T-helper 22 cell (primary cell): ENCODE measurements around the gene PHPT1.
"Not testable (repeated sequence)": the region's sequence is repeated elsewhere in the genome, so short reads cannot be mapped to it uniquely, and the experiment has no call there.

ENCODE experiments used
- DNase-seq: peaks from one replicate; pipeline ENCODE4 v3.0.0-alpha.2; 2020; ENCODE audit warnings: low read depth

Gene PHPT1

DNA sequence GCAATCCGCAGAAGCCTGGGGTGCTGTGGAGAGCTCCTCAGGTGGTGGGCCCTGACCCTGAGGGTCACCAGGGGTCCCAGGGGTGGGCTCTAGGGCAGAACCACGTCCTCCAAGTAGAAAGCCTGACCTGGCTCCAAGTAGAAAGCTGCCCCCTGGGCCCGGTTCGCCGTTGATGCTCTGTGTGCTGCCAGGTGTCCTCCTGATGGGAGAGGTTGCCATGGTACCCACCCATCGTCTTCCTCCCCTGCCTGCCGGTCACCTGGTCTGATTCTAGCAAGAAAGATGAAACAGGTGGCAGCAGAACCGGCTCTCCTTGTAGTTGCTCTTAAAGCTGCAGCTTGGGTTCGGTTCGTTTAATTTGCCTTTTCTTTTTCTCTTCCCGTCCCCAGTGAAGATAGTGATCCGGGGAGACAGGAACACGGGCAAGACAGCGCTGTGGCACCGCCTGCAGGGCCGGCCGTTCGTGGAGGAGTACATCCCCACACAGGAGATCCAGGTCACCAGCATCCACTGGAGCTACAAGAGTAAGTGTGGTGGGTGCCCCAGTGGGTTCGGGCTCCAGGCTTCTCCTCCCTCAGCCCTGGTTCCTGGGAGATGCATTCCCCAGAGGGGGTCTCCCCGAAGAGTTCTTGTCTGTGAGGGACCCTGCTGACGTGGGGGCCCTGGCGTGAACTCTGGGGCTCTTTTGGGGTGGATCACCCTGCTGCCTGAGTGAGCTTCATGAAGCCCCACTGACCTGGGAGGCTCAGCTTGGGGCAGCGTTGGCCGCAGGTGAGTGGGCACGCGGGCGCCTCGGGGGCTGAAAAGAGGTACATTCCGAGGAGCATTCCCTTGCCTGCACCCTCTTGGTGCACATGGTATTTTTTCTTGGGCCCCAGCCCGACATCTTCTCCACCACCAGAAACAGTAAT lies 25.8 kb upstream of the PHPT1 start:
- DNase-seq = no peak

- DNase-seq = no peak
These were observed 24.5 kb upstream of the PHPT1 start for GRCh38 chr9:136824496-136825225.

DNA sequence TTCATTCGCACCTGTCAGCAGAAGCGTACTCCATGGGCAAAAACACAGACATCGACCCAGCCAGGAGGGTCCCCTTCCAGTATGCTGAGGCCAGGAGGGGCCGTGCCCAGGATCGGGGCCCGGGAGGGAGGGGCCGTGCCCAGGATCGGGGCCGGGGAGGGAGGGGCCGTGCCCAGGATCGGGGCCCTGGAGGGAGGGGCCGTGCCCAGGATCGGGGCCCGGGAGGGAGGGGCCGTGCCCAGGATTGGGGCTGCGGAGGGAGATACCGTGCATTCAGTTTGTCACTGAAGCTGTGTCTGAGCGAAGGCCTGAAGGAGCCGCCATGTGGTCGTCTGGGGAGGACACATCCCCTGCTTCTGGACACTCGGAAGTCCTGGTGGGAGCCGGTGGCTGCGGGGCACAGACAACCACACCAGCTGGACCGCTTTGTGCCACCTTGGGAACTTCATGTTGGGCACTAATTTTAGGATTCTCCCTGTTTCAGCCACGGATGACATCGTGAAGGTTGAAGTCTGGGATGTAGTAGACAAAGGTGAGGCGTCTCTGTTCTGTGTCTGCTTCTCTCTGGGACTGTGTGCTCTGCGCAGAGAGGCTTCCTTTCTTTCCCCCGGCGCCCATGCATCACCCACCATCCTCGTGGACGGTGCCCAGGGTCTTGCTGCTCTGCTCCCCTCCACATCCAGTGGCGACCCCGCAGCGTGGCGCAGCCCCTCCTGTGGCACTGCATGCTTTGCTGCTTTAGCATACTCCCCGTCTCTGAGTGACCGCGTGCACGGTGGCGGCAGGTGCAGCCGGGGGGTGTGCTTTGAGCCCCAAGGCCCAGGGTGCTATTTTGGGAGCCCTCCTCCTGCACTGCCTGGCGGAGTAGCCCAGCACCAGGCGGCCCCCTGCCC lies 23.7 kb upstream of the PHPT1 start:
- DNase-seq = no peak

DNA sequence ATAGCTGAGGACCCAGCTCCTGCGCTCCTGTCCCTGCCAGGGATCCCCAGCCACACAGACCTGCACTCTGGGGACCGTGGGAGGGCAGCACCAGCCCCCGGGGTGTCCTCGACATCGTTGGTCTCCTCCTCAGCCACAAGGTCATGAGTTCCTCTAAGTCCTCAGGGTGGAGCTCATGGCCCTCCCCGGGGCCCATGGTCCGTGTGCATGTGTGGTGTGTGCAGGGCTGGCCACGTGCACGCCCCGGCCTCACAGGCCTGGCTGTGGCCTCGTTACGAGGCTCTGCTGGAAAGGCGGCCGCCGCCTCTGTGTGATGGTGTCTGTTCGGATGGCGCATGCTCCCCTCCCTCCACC lies 23.0 kb upstream of the PHPT1 start:
- DNase-seq = no peak

GRCh38 chr9:136826703-136827582 lies 22.3 kb upstream of the PHPT1 start:
- DNase-seq = no peak

DNA sequence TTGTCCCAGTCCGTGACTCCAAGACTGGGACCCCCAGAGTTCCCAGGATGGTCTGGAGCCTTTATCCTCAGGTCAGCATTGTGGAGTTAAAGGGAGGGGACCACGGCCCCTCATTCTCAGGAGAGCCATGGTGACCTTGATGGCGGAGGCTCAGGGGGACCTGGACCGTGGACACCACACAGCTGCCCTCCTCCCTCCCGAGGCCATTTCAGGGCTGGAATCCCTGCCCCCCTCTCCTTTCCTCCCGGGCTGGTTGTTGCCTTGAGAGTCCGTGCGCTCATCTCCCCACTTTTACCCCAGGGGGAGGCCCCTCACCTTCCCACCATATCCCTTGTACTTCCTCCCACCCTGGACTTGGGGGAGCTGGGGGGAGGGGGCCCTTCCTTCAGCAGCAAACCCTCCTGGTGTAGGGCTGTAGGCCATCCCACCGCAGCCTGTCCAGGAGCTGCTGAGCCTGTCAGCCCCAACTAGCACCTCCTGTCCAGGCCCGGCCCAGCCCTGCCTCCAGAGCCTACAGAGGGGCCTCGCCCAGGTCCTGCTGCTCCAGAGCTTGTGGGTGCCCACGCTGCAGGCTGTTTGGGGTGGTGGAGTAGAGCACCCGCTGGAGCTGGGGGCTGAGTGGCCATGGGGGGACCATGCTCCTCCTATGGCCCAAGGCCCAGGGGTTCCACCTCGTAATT lies 21.3 kb upstream of the PHPT1 start:
- no peak for DNase-seq

- no peak for DNase-seq
These were observed 20.6 kb upstream of the PHPT1 start for GRCh38 chr9:136828474-136829140.

GRCh38 chr9:136829412-136829811 lies 19.8 kb upstream of the PHPT1 start:
- DNase-seq = no peak

GRCh38 chr9:136829981-136830885 lies 19.0 kb upstream of the PHPT1 start:
- DNase-seq = no peak

GRCh38 chr9:136831002-136831719 lies 18.0 kb upstream of the PHPT1 start:
- no peak for DNase-seq

DNA sequence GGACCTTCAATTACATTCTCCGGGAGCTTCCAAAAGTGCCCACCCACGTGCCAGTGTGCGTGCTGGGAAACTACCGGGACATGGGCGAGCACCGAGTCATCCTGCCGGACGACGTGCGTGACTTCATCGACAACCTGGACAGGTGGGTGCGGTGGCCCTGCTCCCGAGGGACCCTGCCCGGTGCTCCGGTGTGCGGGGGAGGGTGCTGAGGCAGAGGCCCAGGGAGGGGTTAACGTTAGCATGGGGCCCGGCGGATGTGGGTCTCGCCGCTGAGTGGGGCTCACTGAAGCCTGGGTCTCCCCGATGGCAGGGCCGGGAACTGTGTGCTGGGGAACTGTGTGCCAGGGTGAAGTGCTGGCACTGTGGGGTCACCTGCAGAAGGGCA lies 17.5 kb upstream of the PHPT1 start:
- DNase-seq = no peak

GRCh38 chr9:136832581-136832980 lies 16.6 kb upstream of the PHPT1 start:
- DNase-seq = no peak

- not testable (repeated sequence) for DNase-seq
These were observed 15.7 kb upstream of the PHPT1 start for GRCh38 chr9:136833381-136834048.

- no peak for DNase-seq
These were observed 13.9 kb upstream of the PHPT1 start for GRCh38 chr9:136835162-136835931.

DNA sequence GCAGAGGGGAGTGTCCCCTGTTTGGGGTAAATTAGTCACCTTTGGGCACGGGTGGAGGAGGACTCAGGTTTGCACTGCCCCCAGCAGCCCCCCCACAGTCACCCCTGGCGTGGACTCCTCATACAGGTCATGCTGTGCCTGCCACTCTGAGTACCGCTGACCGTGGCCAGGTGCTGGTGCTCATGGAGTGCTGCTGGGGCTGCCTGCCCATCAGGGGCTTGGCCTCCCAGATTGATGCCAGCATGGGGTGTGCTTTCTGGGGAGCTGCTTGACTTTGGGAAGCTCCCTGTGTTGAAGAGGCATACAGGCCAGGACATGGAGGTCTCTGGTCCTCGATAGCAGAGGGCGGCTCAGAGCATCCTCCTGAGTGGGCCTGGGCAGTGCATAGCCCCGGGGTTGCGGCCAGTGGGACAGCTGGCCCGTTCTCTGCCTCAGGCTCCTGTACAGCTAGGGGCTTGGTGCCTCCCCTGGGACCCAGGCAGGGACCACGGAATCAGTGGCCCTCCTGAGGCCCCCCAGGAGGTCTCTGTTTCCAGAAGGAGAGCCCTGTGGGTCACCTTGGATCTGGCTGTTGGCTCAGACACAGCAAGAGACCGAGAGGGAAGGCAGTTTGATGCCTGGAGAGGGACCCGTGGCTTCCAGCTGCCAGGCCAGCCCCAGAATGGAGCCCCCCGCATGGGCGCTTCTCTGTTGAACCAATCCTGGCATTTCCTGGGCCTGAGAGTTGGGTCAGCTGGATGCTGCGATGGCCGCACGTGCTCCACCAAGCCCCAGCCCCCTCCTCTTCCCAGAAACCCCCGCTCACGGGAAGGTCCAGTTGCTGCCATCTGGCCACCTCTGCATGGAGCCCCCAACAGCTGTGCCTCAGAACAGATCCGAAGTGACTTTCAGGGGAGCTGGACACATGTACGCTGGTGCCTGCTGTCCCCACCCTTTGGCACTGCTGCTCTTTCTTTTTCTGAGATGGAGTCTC lies 13.0 kb upstream of the PHPT1 start:
- no peak for DNase-seq
